Astrocyte of the cerebellum (primary cell): ENCODE measurements around the gene DNPH1.

Experiments
- DNase-seq: peaks from one replicate; pipeline ENCODE4 v3.0.0-alpha.2; 2011; ENCODE audit warnings: low read depth
- H3K4me3 ChIP-seq: 2 replicates; pipeline ENCODE4 v1.5.1; 2011; ENCODE audit warnings: mild to moderate bottlenecking, low read depth, low read length, moderate library complexity
- in situ Hi-C: cut with HindIII; loops from 2 replicates; pipeline ENCODE4 v1.10.0; 2017; ENCODE audit warnings: low sequenced_read_pairs
- TF ChIP-seq, protein P1 (sequence below): IDR thresholded peaks from 2 replicates; pipeline ENCODE4 v1.5.1; 2012; ENCODE audit warnings: low read length, low read depth, moderate library complexity, mild to moderate bottlenecking; ENCODE audit errors: missing control alignments

DNPH1 gene

GRCh38 chr6:43250992-43251373 lies 21.7 kb upstream of the DNPH1 start:
- in situ Hi-C loops = no loop called here
- no peak overlapping the region for H3K4me3 ChIP-seq
- TF ChIP-seq, protein P1, sequence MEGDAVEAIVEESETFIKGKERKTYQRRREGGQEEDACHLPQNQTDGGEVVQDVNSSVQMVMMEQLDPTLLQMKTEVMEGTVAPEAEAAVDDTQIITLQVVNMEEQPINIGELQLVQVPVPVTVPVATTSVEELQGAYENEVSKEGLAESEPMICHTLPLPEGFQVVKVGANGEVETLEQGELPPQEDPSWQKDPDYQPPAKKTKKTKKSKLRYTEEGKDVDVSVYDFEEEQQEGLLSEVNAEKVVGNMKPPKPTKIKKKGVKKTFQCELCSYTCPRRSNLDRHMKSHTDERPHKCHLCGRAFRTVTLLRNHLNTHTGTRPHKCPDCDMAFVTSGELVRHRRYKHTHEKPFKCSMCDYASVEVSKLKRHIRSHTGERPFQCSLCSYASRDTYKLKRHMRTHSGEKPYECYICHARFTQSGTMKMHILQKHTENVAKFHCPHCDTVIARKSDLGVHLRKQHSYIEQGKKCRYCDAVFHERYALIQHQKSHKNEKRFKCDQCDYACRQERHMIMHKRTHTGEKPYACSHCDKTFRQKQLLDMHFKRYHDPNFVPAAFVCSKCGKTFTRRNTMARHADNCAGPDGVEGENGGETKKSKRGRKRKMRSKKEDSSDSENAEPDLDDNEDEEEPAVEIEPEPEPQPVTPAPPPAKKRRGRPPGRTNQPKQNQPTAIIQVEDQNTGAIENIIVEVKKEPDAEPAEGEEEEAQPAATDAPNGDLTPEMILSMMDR = no peak
- DNase-seq = no peak

DNA sequence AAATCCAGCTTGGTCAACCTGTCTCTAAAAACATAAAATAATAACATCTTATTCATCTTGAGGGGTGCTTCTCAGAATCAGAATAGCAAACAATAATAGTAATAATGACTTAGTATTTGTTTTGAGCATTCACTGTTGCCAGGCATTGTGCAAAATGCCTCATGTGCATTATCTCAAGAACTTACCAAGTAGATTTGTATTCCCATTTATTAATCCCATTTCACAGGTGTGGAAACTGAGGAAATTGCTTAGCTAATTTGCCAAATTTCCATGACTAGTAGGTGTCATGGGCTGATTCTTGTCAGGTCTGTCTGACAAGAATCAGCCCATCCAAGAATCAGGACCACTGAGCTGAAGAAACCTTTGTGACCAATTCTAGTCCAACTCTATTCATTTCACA lies 19.5 kb upstream of the DNPH1 start:
- in situ Hi-C loops = no loop called here
- no peak for DNase-seq
- H3K4me3 ChIP-seq = no peak overlapping the region
- TF ChIP-seq, protein P1 = no peak

DNA sequence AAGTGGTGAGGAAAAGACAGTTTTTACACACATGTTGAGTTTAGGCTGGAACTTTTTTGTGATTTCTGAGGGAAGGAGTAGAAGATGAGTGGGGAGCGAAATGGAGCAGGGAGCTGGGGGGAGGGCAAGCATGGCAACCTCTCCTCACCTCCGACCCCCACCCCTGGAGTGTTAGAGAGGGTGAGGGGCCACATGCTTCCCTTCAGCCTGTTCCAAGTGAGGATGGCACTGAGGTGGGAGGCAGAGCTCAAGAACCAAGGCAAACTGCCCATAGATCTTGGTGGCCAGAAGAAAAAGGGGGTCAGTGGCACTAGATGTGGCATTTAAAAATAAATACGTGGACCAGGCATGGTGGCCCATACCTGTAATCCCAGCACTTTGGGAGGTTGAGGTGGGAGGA lies 18.8 kb upstream of the DNPH1 start:
- no peak overlapping the region for H3K4me3 ChIP-seq
- in situ Hi-C loops = no loop called here
- no peak for DNase-seq
- TF ChIP-seq, protein P1 = no peak

- H3K4me3 ChIP-seq = peak overlapping the region; percentile 33
- TF ChIP-seq, protein P1 = no peak
- in situ Hi-C loops = no loop called here
- DNase-seq = no peak
Observed at GRCh38 chr6:43247114-43247999, 18.1 kb upstream of the DNPH1 start.

GRCh38 chr6:43246301-43247113 lies 17.2 kb upstream of the DNPH1 start:
- no peak for DNase-seq
- in situ Hi-C loops = no loop called here
- TF ChIP-seq, protein P1 = no peak
- H3K4me3 ChIP-seq = peak overlapping the region; percentile 33

GRCh38 chr6:43243664-43244321 lies 14.5 kb upstream of the DNPH1 start:
- no peak for DNase-seq
- in situ Hi-C loops = no loop called here
- TF ChIP-seq, protein P1 = no peak
- H3K4me3 ChIP-seq = no peak overlapping the region
